ENCODE measurements around the gene P2RX6. TPM values are rescaled to one million over a fixed set of nuclear protein-coding genes. Genes with fewer than 3 reads are reported as not detected.
A peak's percentile ranks its signal among the peaks of the same experiment; 100 is the strongest.

The P2RX6 gene
- total RNA-seq, 1 donor from 2014 or later = 4.5 TPM

DNA sequence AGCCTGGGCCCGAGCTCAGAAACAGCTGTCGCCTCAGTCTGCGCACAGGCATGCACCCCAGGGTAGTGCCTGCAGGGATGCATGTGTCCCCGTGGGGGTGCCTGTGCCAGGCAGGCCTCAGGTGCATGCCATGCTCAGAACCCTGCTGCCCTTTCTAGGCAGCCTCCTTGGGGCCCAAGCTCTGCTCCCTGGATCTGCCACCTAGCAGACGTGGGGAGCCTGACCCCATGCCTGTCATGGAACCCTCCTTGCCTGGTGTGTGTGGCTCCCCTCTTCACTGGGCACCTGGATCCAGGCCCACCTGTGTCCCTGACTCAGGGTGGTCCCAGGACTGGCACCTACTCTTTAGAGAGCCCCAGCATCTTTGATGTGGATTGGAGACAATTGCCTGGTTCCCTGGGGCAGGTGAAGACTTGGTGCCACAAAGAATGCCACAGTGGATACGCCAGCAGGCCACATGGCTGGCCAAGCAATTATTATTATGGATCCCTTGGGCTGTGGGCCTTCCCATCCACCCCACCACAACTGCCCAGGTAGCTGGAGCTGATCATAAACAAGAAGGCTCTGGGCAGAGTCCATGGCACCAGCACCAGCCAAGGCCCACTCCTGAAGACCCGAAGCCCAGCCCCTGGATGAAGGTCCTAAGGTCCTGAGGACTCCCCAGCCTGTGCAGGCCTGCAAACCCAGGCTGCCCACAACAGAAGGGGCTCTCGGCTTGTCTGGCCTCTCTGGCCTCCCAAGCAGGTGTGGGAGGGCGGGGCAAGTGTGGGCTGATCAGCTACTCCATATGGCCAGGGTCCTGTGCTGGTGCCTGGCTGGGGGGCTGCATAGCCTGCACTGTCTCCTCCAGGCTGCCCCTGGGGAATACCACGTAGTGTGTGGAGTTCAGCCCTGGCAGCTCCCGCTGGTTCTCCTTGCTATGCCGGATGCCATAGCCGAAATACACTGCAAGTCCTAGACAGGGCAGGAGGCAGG, 13.6 kb downstream of the P2RX6 start:
- H3K9me3 Mint-ChIP-seq = no peaks in the 10 kb centered on the region
- peaks cover 20% of the 10 kb centered on the region for H3K4me1 Mint-ChIP-seq
- H3K27ac Mint-ChIP-seq (ENCODE audit: unreplicated experiment) = peak overlapping the region; percentile 94
- H3K36me3 Mint-ChIP-seq (ENCODE audit: low read depth) = no peaks in the 10 kb centered on the region
- TF ChIP-seq, protein P1, sequence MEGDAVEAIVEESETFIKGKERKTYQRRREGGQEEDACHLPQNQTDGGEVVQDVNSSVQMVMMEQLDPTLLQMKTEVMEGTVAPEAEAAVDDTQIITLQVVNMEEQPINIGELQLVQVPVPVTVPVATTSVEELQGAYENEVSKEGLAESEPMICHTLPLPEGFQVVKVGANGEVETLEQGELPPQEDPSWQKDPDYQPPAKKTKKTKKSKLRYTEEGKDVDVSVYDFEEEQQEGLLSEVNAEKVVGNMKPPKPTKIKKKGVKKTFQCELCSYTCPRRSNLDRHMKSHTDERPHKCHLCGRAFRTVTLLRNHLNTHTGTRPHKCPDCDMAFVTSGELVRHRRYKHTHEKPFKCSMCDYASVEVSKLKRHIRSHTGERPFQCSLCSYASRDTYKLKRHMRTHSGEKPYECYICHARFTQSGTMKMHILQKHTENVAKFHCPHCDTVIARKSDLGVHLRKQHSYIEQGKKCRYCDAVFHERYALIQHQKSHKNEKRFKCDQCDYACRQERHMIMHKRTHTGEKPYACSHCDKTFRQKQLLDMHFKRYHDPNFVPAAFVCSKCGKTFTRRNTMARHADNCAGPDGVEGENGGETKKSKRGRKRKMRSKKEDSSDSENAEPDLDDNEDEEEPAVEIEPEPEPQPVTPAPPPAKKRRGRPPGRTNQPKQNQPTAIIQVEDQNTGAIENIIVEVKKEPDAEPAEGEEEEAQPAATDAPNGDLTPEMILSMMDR (conservative IDR thresholded peaks at IDR 0.05) = no peak
- no peak for DNase-seq (ENCODE audit: low read depth, low spot score)
- no peaks in the 10 kb centered on the region for H3K27me3 Mint-ChIP-seq (ENCODE audit: low read depth)
- no peak overlapping the region for H3K4me3 Mint-ChIP-seq

DNA sequence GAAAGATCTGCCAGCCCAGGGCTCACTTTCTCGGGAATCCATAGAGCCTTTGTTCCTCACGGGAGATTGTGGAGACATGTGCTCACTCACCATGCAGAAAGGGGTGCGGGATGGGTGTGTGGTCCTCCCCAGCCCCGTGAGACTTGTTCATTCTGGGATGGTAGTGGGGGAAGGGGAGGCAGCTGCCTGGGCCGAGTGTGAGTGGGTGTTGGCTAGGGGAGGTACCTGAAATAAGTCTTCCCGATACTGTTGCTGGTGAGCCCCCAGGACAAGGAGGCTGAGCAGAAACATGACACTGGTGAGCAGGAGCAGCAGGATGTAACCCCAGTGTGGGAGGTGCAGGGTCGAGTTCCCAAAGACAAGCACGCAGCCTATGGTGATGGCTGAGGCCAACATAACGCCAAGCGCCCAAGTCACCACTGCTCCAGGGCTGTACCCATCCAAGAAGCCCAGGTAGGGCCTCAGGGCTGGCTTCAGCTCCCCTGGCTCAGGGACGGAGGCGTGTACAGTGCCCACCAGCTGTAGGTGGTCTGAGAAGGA, 14.6 kb downstream of the P2RX6 start:
- Mint-ChIP-seq H3K36me3 (ENCODE audit: low read depth) (no peaks in the 10 kb centered on the region), H3K27me3 (ENCODE audit: low read depth) (no peaks in the 10 kb centered on the region), H3K4me3 (no peak overlapping the region), H3K9me3 (no peaks in the 10 kb centered on the region), H3K27ac (ENCODE audit: unreplicated experiment) (peak overlapping the region; percentile 94), H3K4me1 (peaks cover 20% of the 10 kb centered on the region)
- TF ChIP-seq, protein P1 (conservative IDR thresholded peaks at IDR 0.05) = no peak
- no peak for DNase-seq (ENCODE audit: low read depth, low spot score)

DNA sequence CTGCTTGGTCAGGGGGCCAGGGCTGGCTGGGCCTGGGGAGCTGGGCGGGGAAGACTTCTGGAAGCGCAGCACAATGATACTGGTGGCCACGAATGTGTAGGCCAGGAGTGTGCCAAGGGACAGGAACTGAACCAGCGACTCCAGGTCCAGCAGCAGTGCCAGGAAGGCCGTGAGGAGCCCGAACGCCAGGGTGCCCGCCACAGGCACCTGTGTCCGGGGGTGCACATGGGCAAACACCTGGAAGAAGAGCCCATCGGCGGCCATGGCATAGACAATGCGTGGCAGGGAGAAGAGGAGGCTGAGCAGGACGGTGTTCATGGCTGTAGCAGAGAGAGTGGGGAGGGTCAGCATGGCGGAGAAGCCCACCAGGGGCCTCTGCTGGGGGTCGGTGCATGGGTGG, 15.1 kb downstream of the P2RX6 start:
- no peak for DNase-seq (ENCODE audit: low read depth, low spot score)
- Mint-ChIP-seq H3K27me3 (ENCODE audit: low read depth) (no peaks in the 10 kb centered on the region), H3K27ac (ENCODE audit: unreplicated experiment) (peak overlapping the region; percentile 43), H3K36me3 (ENCODE audit: low read depth) (no peaks in the 10 kb centered on the region), H3K9me3 (no peaks in the 10 kb centered on the region), H3K4me3 (peak overlapping the region; percentile 27), H3K4me1 (peaks cover 20% of the 10 kb centered on the region)
- TF ChIP-seq, protein P1 (conservative IDR thresholded peaks at IDR 0.05) = no peak

DNA sequence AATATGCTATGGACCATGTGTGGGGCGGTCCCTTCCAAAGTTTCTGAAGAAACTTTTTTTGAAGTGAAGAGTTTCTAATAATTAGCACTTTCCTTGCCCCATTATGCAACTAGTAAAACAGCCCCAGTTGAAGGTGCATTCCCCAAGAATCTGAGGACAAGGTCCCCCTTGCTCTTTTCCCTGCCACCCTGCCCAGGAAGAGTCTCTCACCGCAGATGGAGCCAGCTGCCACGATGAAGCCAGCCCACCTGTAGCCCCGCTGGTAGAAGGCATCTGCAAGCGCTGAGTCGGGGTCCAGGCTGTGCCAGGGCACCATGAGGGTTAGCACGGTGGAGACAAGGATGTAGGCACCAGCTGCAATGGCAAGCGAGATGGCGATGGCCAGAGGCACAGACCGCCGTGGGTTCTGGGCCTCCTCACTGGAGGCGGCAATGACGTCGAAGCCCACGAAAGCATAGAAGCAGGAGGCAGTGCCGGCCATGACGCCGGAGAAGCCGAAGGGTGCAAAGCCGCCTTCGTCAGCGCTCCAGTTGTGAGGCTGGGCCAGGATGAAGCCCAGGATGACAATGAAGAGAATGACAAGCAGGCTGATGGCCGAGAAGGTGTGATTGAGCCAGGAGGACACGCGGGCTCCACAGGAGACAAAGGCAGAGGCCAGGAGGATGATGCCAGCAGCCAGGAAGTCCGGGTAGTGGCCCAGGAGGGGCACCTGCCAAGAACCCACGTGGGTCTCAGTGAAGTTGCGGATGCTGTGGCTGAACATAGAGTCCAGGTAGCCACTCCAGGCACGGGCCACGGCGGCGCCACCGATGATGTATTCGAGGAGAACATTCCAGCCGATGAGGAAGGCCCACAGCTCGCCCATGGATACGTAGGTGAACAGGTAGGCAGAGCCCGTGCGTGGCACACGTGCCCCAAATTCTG, 15.9 kb downstream of the P2RX6 start:
- DNase-seq (ENCODE audit: low read depth, low spot score) = no peak
- no peaks in the 10 kb centered on the region for H3K9me3 Mint-ChIP-seq
- H3K4me1 Mint-ChIP-seq = peaks cover 20% of the 10 kb centered on the region
- no peaks in the 10 kb centered on the region for H3K27me3 Mint-ChIP-seq (ENCODE audit: low read depth)
- no peak overlapping the region for H3K27ac Mint-ChIP-seq (ENCODE audit: unreplicated experiment)
- H3K4me3 Mint-ChIP-seq = no peak overlapping the region
- TF ChIP-seq, protein P1 (conservative IDR thresholded peaks at IDR 0.05) = no peak
- no peaks in the 10 kb centered on the region for H3K36me3 Mint-ChIP-seq (ENCODE audit: low read depth)

DNA sequence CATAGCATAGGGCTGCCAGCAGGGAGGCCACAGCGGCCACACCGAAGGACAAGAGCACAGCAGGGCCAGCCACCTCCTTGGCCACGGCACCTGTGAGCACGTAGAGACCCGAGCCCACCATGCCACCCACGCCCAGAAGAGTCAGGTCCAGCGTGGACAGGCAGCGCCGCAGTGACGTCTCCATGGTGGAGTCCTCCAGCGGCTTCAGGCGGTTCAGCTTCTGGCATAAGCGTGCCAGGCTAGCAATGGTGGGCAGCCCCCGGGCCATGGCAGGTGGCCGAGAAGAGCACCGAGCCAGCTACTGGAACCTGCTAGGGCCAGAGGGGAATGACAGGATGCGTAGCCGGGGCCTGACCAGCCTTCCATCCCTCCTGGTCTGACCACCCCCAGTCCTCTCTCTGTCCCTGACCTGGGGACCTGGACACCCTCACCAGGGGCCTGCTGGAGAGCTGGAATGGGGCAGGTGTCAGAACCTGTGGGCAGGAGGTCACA, 16.6 kb downstream of the P2RX6 start:
- Mint-ChIP-seq H3K4me3 (no peak overlapping the region), H3K27me3 (ENCODE audit: low read depth) (no peaks in the 10 kb centered on the region), H3K27ac (ENCODE audit: unreplicated experiment) (no peak overlapping the region), H3K9me3 (no peaks in the 10 kb centered on the region), H3K36me3 (ENCODE audit: low read depth) (no peaks in the 10 kb centered on the region), H3K4me1 (peaks cover 20% of the 10 kb centered on the region)
- TF ChIP-seq, protein P1 (conservative IDR thresholded peaks at IDR 0.05) = no peak
- no peak for DNase-seq (ENCODE audit: low read depth, low spot score)

Data from neural crest cell (in vitro differentiated cells).